T-helper 2 cell treated with Interferon-gamma antibody and Interleukin-4, amounts not matched to agents 100 ng/mL and 5 ng/mL, for 36 hours (primary cell): Measurements from ENCODE around the gene MRPL22. TPM values are rescaled to one million over a fixed set of nuclear protein-coding genes. Genes with fewer than 3 reads are reported as not detected.
"Not testable (repeated sequence)": the region's sequence is repeated elsewhere in the genome, so short reads cannot be mapped to it uniquely, and the experiment has no call there.

Source experiments
- intact Hi-C: fragments of 100-400 bp; cut with micrococcal nuclease; formaldehyde crosslinking; loops from one replicate; pipeline ENCODE4 v1.15.1; 2023
- total RNA-seq: library from RNA; stranded (reverse); gene quantifications from 2 replicates; pipeline ENCODE4 v1.2.3, GENCODE V29; 2022

The MRPL22 gene
- total RNA-seq, 1 donor from 2014 or later, result 57.0 TPM

GRCh38 chr5:154939387-154939786 is 1.5 kb upstream of the MRPL22 start:
- intact Hi-C loops, result loop anchor here (5.0 kb wide), 1 partner anchor 902 kb away; the partner anchor contains the start of genes FAM114A2 and MFAP3

- intact Hi-C loops, result loop anchor here (10.0 kb wide), 1 partner anchor 746 kb away; the partner anchor contains the start of gene GALNT10
Measured at GRCh38 chr5:154940375-154940771, 500 bp upstream of the MRPL22 start.

- intact Hi-C loops, result loop anchor here (10.0 kb wide), 1 partner anchor 749 kb away; the partner anchor contains the start of gene GALNT10
Measured at GRCh38 chr5:154943527-154943926, 2.7 kb downstream of the MRPL22 start.

- intact Hi-C loops, result loop anchor here (1.0 to 10.0 kb wide), 4 partner anchors 60 to 750 kb away; partner anchors contain the start of gene GALNT10
Measured at GRCh38 chr5:154944716-154945115, 3.8 kb downstream of the MRPL22 start.

- intact Hi-C loops, result loop anchor here (1.0 to 10.0 kb wide), 4 partner anchors 59 to 751 kb away; partner anchors contain the start of gene GALNT10
Measured at GRCh38 chr5:154945695-154946301, 4.9 kb downstream of the MRPL22 start.

DNA sequence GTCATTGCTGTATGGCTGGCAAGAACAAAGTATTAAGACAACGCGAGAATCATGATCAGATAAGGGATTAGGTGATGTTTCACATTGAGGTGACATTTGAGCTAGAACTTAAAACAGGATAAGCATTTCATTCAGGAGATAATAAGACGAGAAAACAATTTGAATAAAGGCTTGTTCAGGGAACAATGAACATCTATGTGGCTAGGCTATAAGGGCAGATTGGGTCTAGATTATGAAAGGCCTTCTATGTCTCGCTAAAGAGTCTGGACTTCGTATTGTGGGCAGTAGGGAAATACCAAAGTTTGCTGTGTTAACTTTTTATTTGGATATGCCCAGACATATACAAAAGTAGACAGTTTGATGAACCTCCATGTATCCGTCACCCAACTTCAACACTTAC is 6.9 kb downstream of the MRPL22 start:
- intact Hi-C loops, result loop anchor here (5.0 to 10.0 kb wide), 2 partner anchors 200 to 753 kb away; partner anchors contain the start of gene GALNT10

DNA sequence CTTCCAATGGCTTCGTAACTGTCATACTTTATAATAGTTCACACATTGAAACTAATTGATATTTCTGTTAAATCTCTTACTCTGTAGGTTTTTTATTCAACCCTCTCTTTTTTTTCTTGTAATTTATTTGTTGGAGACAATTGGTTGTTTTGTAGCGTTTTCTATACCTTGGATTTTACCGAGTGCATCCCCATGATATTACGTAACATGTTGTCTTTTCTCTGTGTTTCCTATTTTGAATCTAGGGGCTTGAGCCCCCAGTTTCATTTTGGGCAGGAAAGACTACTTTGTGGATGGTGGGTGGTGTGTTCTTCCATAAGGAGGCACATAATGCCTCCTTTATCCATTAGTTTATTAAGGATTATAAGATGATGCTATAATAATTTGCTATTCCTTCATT is 7.4 kb downstream of the MRPL22 start:
- intact Hi-C loops, result loop anchor here (5.0 to 10.0 kb wide), 2 partner anchors 199 to 754 kb away; partner anchors contain the start of gene GALNT10

DNA sequence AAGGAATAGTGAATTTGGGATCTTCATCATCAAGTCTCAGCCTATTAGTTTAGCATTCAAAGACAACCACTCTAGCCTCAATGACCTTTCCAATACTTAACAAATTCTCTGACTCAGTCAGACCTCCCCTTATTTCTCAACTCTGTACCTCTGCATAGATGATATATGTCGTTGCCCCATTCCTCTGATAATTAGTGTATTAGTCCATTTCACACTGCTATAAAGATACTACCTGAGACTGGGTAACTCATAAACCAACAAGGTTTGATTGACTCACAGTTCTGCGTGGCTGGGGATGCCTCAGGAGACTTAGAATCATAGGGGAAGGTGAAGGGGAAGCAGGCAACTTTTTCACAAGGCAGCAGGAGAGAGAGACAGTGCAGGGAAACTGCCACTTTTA is 8.9 kb downstream of the MRPL22 start:
- intact Hi-C loops, result loop anchor here (5.0 to 10.0 kb wide), 2 partner anchors 198 to 755 kb away; partner anchors contain the start of gene GALNT10

- intact Hi-C loops, result no loop called here
Measured at GRCh38 chr5:154956712-154957111, 15.8 kb downstream of the MRPL22 start.

DNA sequence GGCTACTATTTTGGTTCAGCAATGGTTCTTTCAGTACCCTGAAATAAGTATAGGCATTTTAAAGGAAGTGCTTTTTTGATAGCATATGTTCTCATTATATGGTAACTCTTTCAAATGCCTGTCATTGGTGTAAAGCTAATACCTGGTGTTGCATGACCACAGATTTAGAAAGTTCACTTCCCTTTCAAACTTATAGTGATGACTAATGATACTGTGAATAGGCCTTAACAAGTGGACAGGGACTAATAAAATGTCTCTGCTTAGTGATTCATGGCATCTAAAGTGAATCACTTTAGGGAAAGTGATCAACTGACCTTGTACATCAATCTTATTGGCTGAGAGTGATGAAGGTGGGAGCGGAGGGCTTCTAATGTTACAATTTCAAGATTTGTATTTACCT is 21.6 kb downstream of the MRPL22 start:
- intact Hi-C loops, result no loop called here

DNA sequence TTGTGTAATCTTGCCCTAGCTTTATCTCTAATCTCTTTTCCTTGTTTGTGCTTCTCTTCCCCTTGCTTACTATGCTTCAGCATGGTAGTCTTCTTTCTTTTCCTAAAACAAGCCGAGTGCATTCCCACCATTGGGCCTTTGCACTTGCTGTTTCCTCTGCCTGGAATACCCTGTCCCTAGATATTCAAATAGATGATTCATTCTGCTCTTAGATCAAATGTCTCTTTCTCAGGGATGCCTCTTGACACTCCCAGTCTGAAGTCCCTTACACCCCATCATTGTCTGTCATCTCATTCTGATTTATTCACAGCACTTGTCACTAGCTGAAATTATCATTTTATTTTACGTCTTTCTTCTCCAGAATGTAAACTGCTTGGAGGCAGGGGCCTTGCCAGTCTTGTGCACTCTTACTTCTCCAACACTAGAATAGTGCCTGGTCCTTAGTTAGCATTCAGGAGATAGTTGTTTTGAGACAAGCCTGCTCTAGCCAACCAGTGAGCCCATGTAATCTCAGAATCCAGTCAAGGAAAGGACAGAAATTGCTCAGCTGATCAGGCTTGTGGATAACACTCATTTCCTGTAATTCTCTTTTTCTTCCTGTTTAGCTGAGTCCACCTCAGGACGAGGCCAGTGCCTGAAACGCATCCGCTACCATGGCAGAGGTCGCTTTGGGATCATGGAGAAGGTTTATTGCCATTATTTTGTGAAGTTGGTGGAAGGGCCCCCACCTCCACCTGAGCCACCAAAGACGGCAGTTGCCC is 25.4 kb downstream of the MRPL22 start:
- intact Hi-C loops, result no loop called here

GRCh38 chr5:154966874-154967273 is 26.0 kb downstream of the MRPL22 start:
- intact Hi-C loops, result no loop called here

GRCh38 chr5:154967421-154968024 is 26.6 kb downstream of the MRPL22 start:
- intact Hi-C loops, result no loop called here

- intact Hi-C loops, result no loop called here
Measured at GRCh38 chr5:154968953-154969352, 28.1 kb downstream of the MRPL22 start.

DNA sequence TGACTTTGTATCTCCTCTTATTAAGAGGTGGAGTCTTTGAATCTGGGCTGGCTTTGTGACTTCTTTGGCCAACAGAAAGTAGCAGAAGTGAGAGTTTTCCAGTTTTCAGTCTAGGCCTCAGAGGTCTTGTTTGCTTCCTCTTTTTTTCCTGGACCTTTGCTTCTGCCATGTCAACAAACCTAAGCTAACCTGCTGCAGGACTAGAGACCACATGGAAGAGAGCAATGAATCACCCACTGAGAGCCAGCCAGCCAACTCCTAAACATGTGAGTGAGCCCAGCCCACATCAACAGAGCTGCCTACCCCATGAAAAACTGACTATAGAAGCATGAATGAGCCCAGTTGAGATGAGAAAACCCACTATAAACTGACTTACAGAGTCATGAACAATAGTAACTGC is 29.9 kb downstream of the MRPL22 start:
- intact Hi-C loops, result no loop called here

DNA sequence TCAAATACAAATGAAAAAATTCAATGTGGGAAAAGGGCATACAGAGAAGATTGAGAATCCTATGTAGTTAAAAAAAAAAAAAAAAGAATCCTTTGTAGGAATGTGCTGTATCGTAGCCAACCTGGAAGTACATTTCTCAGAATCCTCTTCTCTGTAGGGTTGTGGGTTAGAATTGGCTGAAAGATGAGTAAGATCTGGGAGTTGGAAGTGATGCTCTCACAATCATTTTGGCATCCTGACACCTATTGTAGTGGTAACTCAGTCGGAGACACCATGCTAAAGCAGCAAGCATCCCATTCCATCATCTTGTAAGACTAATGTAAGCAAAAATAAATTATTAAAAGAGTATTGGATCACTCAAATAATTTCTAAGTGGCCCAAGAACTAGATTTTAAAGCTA is 30.6 kb downstream of the MRPL22 start:
- intact Hi-C loops, result no loop called here

DNA sequence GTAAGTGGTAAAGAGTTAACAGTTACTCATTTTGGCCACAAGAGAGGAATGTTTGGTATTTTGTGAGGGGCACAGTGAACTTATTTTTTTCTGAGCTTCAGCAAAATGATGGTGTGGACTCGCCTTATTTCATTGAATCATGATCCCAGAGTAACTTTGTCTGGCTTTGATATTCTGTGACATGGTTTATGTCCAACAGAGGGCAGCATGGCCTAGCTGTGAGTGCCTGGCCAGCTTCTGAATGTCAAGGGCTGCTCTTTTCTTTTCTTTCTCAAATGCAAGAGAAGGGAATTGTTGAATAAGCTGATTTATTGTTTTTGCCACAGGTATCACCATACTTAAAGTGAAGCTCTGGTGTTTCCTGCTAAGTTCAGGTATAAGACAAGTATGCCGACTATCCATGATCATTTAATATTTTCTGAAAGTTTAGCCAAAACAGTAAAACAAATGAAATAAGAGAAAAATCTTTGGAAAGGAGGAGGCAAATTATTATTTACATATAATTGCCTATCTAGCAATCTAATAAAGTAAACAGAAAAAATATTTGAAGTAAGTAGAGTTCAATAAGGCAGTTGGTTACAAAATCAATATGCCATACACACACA is 31.7 kb downstream of the MRPL22 start:
- intact Hi-C loops, result no loop called here

- intact Hi-C loops, result not testable (repeated sequence)
Measured at GRCh38 chr5:154976082-154976481, 35.2 kb downstream of the MRPL22 start.

- intact Hi-C loops, result no loop called here
Measured at GRCh38 chr5:154977409-154977808, 36.5 kb downstream of the MRPL22 start.

- intact Hi-C loops, result not testable (repeated sequence)
Measured at GRCh38 chr5:154978294-154978693, 37.4 kb downstream of the MRPL22 start.

GRCh38 chr5:154984946-154985516 is 44.2 kb downstream of the MRPL22 start:
- intact Hi-C loops, result no loop called here
